SJSA1 (cell line): Measurements from ENCODE around the gene PGAP2. TPM values are rescaled to one million over a fixed set of nuclear protein-coding genes. Genes with fewer than 3 reads are reported as not detected.

Experiments used
- DNase-seq, 2 experiments: peaks; one replicate each; pipeline ENCODE4 v3.0.0-alpha.2; 2015 to 2020; ENCODE audit warnings: low spot score in 2 of 2, low read depth in 1 of 2
- H3K27ac ChIP-seq: fragments of 250-450 bp; sonication (Bioruptor Pico); 2 replicates; pipeline ENCODE4 v1.5.1; 2020; ENCODE audit warnings: mild to moderate bottlenecking, moderate library complexity
- H3K27me3 ChIP-seq: fragments of 250-450 bp; sonication (Bioruptor Pico); replicated peaks from 2 replicates; pipeline ENCODE4 v1.5.1; 2020; ENCODE audit warnings: mild to moderate bottlenecking, moderate library complexity
- H3K36me3 ChIP-seq: fragments of 250-450 bp; sonication (Bioruptor Pico); 2 replicates; pipeline ENCODE4 v1.5.1; 2020; ENCODE audit warnings: mild to moderate bottlenecking
- H3K4me1 ChIP-seq: fragments of 250-450 bp; sonication (Bioruptor Pico); replicated peaks from 2 replicates; pipeline ENCODE4 v1.6.1; 2021; ENCODE audit warnings: mild to moderate bottlenecking
- H3K4me3 ChIP-seq: fragments of 250-450 bp; sonication (Bioruptor Pico); 2 replicates; pipeline ENCODE4 v1.5.1; 2020; ENCODE audit warnings: mild to moderate bottlenecking
- H3K9me3 ChIP-seq: fragments of 250-450 bp; sonication (Bioruptor Pico); replicated peaks from 2 replicates; pipeline ENCODE4 v1.5.1; 2020; ENCODE audit warnings: mild to moderate bottlenecking
- total RNA-seq: library from RNA; depleted of rRNA; stranded (reverse); fragments of >200 nt; shearing (Covaris generic); gene quantifications from 2 replicates; pipeline ENCODE4 v1.2.3, GENCODE V29; 2014

PGAP2 gene
- total RNA-seq, 1 experiment from 2014 or later = 6.7 TPM

DNA sequence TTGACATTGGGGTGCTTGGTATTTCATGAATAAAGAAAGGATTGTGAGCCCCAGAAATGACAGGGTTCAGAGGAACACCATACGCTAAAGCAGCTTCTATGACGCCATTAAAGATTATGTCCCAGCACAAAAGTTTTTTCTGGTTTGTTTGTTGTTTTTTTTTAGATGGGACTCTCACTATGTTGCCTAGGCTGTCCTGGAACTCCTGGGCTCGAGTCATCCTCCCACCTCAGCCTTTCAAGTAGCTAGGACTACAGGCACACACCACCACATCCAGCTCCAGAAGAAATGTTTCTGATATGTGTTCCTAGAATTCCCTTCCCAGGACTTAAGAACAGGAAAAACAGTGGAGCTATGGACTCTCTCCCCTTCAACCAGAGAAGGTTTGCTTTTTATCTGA is 35.0 kb downstream of the PGAP2 start:
- peaks cover 19% of the 10 kb centered on the region for H3K36me3 ChIP-seq
- no peak overlapping the region for H3K27ac ChIP-seq
- no peaks in the 10 kb centered on the region for H3K9me3 ChIP-seq
- H3K4me3 ChIP-seq = no peak overlapping the region
- H3K4me1 ChIP-seq = peaks cover 19% of the 10 kb centered on the region
- DNase-seq = no peak
- H3K27me3 ChIP-seq = no peaks in the 10 kb centered on the region

DNA sequence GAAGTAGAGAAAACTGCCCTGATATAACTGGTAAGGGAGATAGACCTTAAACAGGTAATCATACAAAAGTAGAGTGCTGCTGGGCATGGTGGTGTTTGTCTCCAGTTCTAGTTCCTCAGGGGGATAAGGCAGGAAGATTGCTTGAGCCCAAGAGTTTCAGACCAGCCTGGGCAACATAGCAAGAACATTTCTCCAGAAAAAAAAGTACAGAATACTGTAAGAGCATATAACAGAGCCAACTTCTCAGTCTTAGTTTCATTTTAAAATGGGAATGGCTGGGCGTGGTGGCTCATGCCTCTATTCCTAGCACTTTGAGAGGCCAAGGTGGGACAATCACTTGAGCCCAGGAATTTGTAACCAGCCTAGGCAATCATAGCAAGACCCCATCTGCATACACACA is 36.9 kb downstream of the PGAP2 start:
- Histone ChIP-seq H3K27me3 (no peaks in the 10 kb centered on the region), H3K27ac (no peak overlapping the region), H3K36me3 (peaks cover 5% of the 10 kb centered on the region), H3K4me3 (no peak overlapping the region), H3K9me3 (no peaks in the 10 kb centered on the region), H3K4me1 (peaks cover 7% of the 10 kb centered on the region)
- DNase-seq = no peak

DNA sequence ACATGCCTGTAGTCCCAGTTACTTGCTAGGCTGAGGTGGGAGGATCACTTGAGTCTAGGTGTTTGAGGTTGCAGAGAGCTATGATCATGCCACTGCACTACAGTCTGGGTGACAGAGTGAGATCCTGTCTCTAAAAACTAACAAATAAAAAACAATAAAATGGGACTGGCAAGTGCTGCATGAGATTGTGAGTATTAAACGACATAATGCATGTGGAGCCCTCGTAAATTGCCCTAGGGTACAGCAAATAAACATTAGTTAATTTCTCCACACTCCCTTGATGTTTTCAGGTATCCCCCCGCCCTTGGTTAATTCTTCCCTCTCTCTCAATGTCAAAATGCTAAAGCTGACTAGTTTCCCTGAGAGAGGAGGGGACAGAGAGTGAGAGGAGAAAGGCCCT is 37.3 kb downstream of the PGAP2 start:
- peaks cover 6% of the 10 kb centered on the region for H3K4me1 ChIP-seq

DNA sequence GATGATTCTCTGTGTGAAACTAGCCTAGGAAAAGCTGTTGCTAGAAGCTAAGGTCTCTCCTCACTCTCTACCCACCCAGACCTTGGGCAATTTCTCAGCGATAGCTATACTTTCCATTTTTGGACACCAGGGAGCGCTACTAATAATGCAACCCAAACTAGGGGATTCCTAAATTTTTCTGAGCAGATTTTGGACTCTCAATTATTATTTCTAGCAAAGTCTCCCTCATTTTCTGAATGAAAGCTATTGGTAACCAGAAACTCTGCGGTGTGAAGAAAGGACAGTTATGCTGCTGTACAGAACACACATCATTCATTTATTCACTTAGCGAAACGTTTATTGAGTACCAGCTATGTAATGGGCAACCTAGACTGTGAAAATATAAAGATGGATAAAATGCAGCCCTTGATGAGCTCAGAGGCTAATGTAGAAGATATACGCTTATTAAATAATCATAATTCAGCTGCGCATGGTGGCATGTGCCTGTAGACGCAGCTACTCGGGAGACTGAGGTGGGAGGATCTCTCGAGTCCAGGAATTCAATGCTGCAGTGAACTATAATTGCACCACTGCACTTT is 41.0 kb downstream of the PGAP2 start:
- Histone ChIP-seq H3K4me1 (peaks cover 4% of the 10 kb centered on the region), H3K27ac (no peak overlapping the region), H3K9me3 (no peaks in the 10 kb centered on the region), H3K4me3 (no peak overlapping the region), H3K27me3 (no peaks in the 10 kb centered on the region), H3K36me3 (no peaks in the 10 kb centered on the region)
- peak in 1 of 2 experiments; percentile 70 for DNase-seq

More for the DNA sequence above, 37.3 kb downstream of the PGAP2 start:
- Histone ChIP-seq H3K36me3 (peaks cover under 1% of the 10 kb centered on the region), H3K4me3 (no peak overlapping the region), H3K27me3 (no peaks in the 10 kb centered on the region), H3K9me3 (no peaks in the 10 kb centered on the region), H3K27ac (no peak overlapping the region)
- no peak for DNase-seq

DNA sequence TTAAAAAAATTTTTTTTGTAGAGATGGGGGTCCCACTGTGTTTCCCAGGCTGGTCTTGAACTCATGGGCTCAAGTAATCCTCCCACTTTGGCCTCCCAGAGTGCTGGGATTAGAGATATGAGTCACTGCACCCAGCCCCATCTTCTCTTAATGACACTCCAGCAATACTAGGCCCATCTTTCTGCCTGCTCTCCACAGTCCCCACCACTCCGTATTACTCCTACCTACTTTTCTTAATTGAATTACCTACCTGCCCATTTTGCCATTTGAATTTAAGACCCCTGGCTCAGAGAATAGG is 45.1 kb downstream of the PGAP2 start:
- Histone ChIP-seq H3K4me1 (peaks cover 33% of the 10 kb centered on the region), H3K4me3 (no peak overlapping the region), H3K27me3 (no peaks in the 10 kb centered on the region), H3K9me3 (no peaks in the 10 kb centered on the region), H3K27ac (no peak overlapping the region), H3K36me3 (peaks cover 6% of the 10 kb centered on the region; the same call in 1 of the 2 replicates)
- no peak for DNase-seq

DNA sequence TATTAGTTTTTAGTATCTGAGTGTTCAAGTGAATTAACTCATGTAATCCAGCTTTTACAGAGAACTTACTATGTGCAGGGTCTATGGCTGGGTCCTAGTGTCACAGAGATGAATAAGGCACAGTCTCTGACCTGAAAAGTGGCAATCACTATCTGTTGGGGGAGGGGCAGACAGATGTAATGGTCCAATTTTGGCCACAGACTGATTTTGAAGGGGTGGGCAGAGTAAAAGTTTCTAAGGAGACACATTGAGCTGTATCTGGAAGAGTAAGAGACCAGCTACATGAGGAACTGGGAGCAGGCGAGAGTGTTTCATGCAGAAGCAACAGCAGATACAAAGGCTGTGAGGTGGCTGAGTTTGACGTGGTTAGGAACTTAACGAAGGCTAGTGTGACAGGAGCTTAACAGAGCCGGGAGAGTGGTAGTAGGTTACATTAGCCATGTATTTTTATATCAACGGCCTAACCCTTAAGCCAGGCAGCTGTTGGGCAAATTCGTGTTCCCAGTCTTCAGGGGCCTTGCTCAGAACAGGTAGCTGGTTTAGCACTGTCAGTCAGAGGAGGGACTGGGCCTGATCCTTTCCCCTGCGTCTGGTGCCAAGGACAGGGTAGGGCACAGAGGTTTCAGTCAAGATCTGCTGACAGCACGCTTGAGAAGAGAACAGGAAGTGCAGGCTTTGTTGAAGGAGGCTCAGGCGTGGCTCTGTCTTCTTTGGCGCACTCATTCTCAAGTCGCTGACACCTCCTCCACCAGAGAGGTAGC is 45.7 kb downstream of the PGAP2 start:
- no peak overlapping the region; the same call in 1 of the 2 replicates for H3K4me3 ChIP-seq
- no peaks in the 10 kb centered on the region for H3K9me3 ChIP-seq
- H3K36me3 ChIP-seq = peaks cover 6% of the 10 kb centered on the region; the same call in 1 of the 2 replicates
- H3K27me3 ChIP-seq = no peaks in the 10 kb centered on the region
- 0 out of 2 replicates have a peak overlapping the region, but pooled peaks have one; percentile 14 for H3K27ac ChIP-seq
- H3K4me1 ChIP-seq = peaks cover 35% of the 10 kb centered on the region
- no peak for DNase-seq

DNA sequence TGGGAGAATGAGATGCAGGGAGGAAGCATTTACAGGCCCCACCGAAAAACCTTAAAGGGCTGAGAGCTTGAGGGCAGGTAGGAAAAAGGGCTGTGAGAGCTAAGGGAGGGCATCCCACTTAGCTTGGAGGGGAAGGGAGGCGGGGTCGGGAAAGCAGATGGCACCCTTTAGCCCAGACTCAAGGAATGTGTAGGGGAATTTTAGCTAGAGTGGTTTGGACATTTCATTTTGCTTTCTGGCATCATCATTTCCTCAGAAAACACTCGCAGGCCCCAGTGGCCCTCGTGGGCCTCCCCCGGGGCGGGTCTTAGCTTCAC is 46.3 kb downstream of the PGAP2 start:
- Histone ChIP-seq H3K4me3 (peak overlapping the region; percentile 82), H3K27ac (0 out of 2 replicates have a peak overlapping the region, but pooled peaks have one; percentile 14), H3K9me3 (no peaks in the 10 kb centered on the region), H3K27me3 (no peaks in the 10 kb centered on the region), H3K4me1 (peaks cover 41% of the 10 kb centered on the region), H3K36me3 (peaks cover 6% of the 10 kb centered on the region; the same call in 1 of the 2 replicates)
- DNase-seq = no peak

DNA sequence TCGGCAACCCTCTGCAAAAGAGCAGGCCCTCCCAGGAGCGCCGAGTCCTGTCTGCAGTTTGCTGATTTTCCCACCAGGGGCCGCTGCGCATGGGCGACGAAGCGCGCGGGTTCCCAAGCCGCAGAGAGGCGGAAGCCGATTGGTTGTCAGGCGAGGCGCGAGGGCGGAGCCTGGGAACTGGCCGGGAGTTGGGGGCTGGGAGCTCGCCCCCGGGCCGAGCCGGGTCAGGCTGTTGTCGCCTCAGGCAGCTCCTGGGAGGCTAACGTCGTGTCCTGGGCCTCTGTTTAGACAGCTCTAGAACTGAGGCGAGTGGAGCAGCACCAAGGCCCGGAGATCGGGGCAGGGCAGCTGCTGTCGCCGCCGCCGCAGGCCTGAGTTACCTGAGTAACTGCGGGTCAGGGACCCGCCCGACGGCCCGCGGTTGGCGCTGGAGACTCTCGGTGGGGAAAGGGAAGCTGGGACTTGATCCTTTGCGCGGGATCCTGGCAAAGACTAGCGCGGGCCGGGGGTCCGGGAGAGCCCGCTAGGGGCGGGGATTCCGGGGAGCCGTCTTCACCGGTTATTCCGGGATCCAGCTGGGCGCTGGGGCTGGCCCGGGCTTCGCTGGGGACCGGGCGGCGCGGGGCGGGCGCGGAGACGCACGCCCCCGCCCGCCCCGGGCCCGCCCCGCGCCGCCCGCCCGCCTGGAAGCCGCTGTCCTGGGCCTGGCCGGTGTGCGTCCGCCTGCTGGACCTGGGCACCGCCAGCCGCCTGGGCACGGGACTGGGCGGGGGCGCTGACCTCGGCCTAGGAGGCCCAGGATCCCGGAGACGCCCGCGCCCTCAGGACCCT is 46.8 kb downstream of the PGAP2 start, which contains the start of gene STIM1:
Gene STIM1 (plus strand): TSS at position 688 of the 831 bp plus-strand sequence. CDS start 607 bp downstream, outside the sequence.
- no peaks in the 10 kb centered on the region for H3K9me3 ChIP-seq
- peaks cover 6% of the 10 kb centered on the region; the same call in 1 of the 2 replicates for H3K36me3 ChIP-seq
- peak; percentile 98 to 99 for DNase-seq
- peak within 1 kb of the TSS; percentile 82 for H3K4me3 ChIP-seq
- H3K4me1 ChIP-seq = peaks cover 47% of the 10 kb centered on the region
- peak within 1 kb of the TSS; percentile 85 for H3K27ac ChIP-seq
- no peaks in the 10 kb centered on the region for H3K27me3 ChIP-seq

DNA sequence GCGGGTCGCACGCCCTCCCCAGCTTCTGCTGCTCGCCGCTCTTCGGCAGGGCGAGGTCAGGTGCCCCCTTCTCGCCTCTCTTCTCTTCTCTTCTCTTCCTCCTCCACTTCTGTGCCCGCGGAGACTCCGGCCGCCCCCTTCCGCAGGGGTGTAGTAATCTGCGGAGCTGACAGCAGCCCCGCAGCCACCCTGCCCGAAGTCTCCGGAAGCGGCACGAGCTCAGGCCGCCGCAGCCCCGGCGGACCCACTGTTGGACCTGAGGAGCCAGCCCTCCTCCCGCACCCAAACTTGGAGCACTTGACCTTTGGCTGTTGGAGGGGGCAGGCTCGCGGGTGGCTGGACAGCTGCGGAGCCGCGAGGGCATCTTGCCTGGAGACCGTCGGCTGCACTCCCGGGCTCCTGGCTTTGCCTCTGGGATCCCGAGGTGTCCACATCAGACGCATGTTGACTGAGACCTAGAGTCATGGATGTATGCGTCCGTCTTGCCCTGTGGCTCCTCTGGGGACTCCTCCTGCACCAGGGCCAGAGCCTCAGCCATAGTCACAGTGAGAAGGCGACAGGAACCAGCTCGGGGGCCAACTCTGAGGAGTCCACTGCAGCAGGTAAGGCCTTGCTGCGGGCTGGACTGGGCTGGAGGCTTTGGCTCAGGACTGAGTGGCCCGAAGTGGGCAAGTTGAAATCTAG is 47.6 kb downstream of the PGAP2 start:
- Histone ChIP-seq H3K4me3 (peak overlapping the region; percentile 82), H3K4me1 (peaks cover 54% of the 10 kb centered on the region), H3K9me3 (no peaks in the 10 kb centered on the region), H3K36me3 (peaks cover 6% of the 10 kb centered on the region; the same call in 1 of the 2 replicates), H3K27ac (peak overlapping the region; percentile 85; the same call in 1 of the 2 replicates), H3K27me3 (no peaks in the 10 kb centered on the region)
- peak; percentile 74 to 86 for DNase-seq

DNA sequence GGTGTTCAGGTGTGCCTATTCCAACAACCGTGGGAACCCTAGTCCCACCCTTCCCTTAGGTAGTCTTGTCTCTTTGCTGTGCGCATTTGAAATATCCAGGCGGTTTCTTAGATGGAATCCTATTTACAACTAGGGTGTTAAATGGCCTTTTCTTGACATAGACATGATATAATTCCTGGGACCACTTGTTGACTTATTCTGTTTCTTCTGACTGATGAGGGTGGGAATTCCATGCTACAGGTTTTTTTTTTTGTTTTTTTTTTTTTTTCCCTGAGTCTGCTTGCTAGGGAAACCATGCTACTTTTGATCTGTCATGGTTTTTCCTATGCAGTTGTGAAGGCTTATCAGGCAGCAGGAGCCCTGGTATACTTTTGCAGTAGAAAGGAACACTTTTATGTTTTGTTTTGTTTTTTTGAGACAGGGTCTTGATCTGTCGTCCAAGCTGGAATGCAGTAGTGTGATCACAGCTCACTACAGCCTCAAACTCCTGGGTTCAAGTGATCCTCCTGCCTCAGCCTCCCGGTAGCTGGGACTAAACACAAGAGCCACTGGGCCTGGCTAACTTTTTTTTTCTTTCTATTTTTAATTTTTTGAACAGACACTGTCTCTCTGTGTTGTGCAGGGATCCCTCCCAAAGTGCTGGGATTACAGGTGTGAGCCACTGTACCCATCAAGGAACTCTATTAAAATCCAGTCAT is 48.6 kb downstream of the PGAP2 start:
- Histone ChIP-seq H3K36me3 (peaks cover 6% of the 10 kb centered on the region; the same call in 1 of the 2 replicates), H3K27ac (no peak overlapping the region), H3K9me3 (no peaks in the 10 kb centered on the region), H3K4me1 (peaks cover 60% of the 10 kb centered on the region), H3K4me3 (peak overlapping the region; percentile 82), H3K27me3 (no peaks in the 10 kb centered on the region)
- DNase-seq = no peak

DNA sequence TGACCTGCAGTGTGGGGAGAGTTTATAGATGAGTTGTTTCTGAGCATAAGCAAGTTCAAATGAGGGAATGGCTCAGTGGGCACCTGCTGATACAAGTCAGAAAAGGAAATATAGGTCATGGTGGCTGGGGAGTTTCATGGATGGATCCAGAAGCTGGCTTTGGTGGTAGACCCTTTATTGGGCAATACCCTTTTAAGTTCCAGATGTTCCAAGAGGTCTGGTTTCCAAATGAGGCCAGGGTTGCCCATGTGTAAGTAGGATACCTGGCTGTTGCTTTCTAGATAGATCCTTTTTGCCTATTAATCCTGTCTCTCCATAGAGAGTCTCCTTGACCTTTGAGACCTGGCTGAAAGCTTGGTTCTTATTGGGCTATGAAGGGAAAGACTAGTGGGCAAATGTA is 49.3 kb downstream of the PGAP2 start:
- DNase-seq = no peak
- Histone ChIP-seq H3K27me3 (no peaks in the 10 kb centered on the region), H3K9me3 (no peaks in the 10 kb centered on the region), H3K4me1 (peaks cover 60% of the 10 kb centered on the region), H3K27ac (no peak overlapping the region), H3K36me3 (peaks cover 6% of the 10 kb centered on the region; the same call in 1 of the 2 replicates), H3K4me3 (no peak overlapping the region)

DNA sequence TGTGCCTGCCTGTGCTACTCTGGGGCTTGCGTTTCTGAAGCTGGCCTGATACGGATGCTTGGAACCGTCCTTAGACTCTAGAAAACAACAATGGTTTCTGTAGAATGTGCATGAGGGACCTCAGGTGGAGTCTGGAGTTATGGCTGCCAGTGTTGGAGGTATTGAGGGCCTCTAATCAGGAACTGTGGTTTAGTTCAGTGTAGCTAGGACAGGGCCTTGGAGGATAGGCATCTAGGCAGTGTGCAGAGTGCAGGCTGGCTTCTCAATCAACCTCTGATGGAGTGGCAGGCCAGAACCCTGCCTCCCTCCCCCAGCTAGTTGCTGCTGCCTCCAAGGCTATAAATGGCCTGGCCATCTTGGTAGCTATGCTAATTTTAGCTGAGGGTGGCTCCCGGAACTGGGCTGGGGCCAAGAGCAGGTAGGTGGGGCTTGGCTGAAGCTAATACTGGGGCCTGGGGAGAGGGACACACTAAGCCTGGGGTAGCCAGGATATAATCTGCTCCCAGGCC is 51.1 kb downstream of the PGAP2 start:
- Histone ChIP-seq H3K4me3 (no peak overlapping the region), H3K27ac (no peak overlapping the region), H3K4me1 (peaks cover 60% of the 10 kb centered on the region), H3K9me3 (no peaks in the 10 kb centered on the region), H3K27me3 (no peaks in the 10 kb centered on the region), H3K36me3 (peaks cover 6% of the 10 kb centered on the region; the same call in 1 of the 2 replicates)
- no peak for DNase-seq

DNA sequence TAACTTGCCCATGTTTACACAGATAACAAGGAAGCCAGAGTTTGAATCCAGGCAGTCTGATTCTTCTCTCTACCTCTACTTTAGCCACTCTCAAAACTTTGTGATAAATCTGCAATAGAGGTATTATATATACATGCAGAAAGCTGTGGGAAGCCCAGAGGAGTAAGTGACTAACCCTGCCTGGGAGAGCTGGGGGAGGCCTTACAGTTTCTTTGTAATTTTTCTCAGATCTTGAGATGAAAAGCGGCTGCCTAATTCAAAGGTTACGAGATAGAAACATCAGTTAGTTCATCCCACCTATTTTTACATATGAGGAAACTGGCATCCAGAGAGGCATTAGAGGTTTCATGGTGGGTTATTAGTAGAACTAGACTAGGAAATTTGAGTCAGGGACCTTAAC is 52.0 kb downstream of the PGAP2 start:
- no peak overlapping the region for H3K4me3 ChIP-seq
- H3K9me3 ChIP-seq = no peaks in the 10 kb centered on the region
- peak overlapping the region; percentile 50 for H3K27ac ChIP-seq
- no peak for DNase-seq
- H3K36me3 ChIP-seq = 0 out of 2 replicates have a peak, but pooled peaks cover 2% of the 10 kb centered on the region
- no peaks in the 10 kb centered on the region for H3K27me3 ChIP-seq
- H3K4me1 ChIP-seq = peaks cover 65% of the 10 kb centered on the region
